Gastrocnemius medialis (tissue), 4 donors: ENCODE measurements around the gene ABCA13. TPM values are rescaled to one million over a fixed set of nuclear protein-coding genes. Genes with fewer than 3 reads are reported as not detected.

Source experiments
- ATAC-seq, 2 donors: fragments of 150-250 bp; one replicate each; pipeline ENCODE4 v1.9.1; 2016
- DNase-seq, 2 donors: peaks; one replicate each; pipeline ENCODE4 v3.0.0-alpha.2; 2019
- H3K27ac ChIP-seq, 4 donors: fragments of 200-600 bp; sonication (generic); 1 replicate in 1 of 4; 2 replicates in 3 of 4; pipeline ENCODE4 v1.5.1; 2016 to 2018; ENCODE audit warnings: mild to moderate bottlenecking in 2 of 4, moderate library complexity in 1 of 4
- H3K27me3 ChIP-seq, 3 donors: fragments of 200-600 bp; sonication (generic) in 2 of 3; 1 replicate in 1 of 3; 2 replicates in 2 of 3; pipeline versions ENCODE4 v1.5.1 to v1.6.0; 2016 to 2019; ENCODE audit warnings: mild to moderate bottlenecking in 1 of 3, moderate library complexity in 1 of 3
- H3K36me3 ChIP-seq, 2 donors: fragments of 200-600 bp; sonication (generic) in 1 of 2; one replicate each; pipeline ENCODE4 v1.5.1; 2017 to 2018
- H3K4me1 ChIP-seq, 2 donors: fragments of 200-600 bp; sonication (generic) in 1 of 2; one replicate each; pipeline ENCODE4 v1.5.1; 2016 to 2017; ENCODE audit warnings: mild to moderate bottlenecking in 2 of 2
- H3K4me3 ChIP-seq, 4 donors: fragments of 200-600 bp; sonication (generic) in 3 of 4; 1 replicate in 1 of 4; 2 replicates in 3 of 4; pipeline ENCODE4 v1.5.1; 2016 to 2019; ENCODE audit warnings: mild to moderate bottlenecking in 2 of 4
- H3K9me3 ChIP-seq, 3 donors: fragments of 200-600 bp; sonication (generic) in 2 of 3; 1 replicate in 1 of 3; 2 replicates in 2 of 3; pipeline ENCODE4 v1.5.1; 2016 to 2019
- POLR2A ChIP-seq, 2 donors: fragments of 450-650 bp; IDR thresholded peaks; one replicate each; pipeline ENCODE4 v1.6.1; 2017; ENCODE audit warnings: antibody characterized with exemption in 2 of 2, mild to moderate bottlenecking in 2 of 2, moderate library complexity in 2 of 2
- in situ Hi-C, 4 donors: fragments of 200-750 bp; cut with MboI; loops; one replicate each; pipeline versions ENCODE4 v1.15.0 to v1.8.0; 2017; ENCODE audit warnings: low sequenced_read_pairs in 4 of 4
- intact Hi-C: fragments of 100-400 bp; cut with DNase I; formaldehyde crosslinking; loops from one replicate; pipeline ENCODE4 v1.15.1; 2023; ENCODE audit warnings: low total_unique reads
- total RNA-seq, 4 donors: library from RNA; depleted of rRNA; stranded (reverse); fragments of >200 nt; gene quantifications; one replicate each; pipeline versions ENCODE4 v1.1.0 to v1.2.3, GENCODE V29; 2016
- TF ChIP-seq, protein P1 (sequence below), 5 experiments: fragments of 450-650 bp in 3 of 5; fragments of 200-600 bp in 2 of 5; sonication (generic) in 2 of 5; IDR thresholded peaks in 4 of 5; conservative IDR thresholded peaks in 1 of 5; 1 replicate in 4 of 5; 2 replicates in 1 of 5; pipeline ENCODE4 v1.5.1; 2016 to 2019; ENCODE audit warnings: antibody characterized with exemption in 5 of 5, mild to moderate bottlenecking in 3 of 5, moderate library complexity in 3 of 5

Gene ABCA13
- total RNA-seq, 4 donors from 2014 or later: 0.03 to 0.10 TPM; not detected in 2

DNA sequence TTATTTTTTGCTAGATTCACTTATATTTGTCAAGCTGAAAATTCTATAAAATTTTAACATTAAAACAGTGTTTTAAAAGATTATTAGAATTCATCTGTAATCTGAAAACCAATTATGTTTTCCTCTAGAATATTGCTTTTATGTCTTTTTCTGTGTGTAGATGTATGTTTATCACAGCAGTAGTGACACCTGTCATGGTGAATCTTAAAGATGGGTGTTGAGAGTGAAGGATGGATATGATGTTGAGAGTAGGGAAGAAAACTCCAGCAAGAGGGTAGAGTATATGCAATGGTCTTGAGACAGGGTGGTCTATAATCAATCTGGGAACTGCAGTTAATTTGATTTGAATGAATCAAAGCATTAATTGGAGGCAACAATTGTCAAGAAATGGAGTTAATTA is 416.2 kb downstream of the ABCA13 start:
- in situ Hi-C loops (no loop called here), intact Hi-C loops (no loop called here)
- no peak for ATAC-seq
- no peaks in the 10 kb centered on the region for H3K9me3 ChIP-seq
- no peaks in the 10 kb centered on the region for H3K4me1 ChIP-seq
- no peaks in the 10 kb centered on the region for H3K36me3 ChIP-seq
- H3K4me3 ChIP-seq: no peak overlapping the region
- H3K27ac ChIP-seq: no peak overlapping the region
- TF ChIP-seq, protein P1, sequence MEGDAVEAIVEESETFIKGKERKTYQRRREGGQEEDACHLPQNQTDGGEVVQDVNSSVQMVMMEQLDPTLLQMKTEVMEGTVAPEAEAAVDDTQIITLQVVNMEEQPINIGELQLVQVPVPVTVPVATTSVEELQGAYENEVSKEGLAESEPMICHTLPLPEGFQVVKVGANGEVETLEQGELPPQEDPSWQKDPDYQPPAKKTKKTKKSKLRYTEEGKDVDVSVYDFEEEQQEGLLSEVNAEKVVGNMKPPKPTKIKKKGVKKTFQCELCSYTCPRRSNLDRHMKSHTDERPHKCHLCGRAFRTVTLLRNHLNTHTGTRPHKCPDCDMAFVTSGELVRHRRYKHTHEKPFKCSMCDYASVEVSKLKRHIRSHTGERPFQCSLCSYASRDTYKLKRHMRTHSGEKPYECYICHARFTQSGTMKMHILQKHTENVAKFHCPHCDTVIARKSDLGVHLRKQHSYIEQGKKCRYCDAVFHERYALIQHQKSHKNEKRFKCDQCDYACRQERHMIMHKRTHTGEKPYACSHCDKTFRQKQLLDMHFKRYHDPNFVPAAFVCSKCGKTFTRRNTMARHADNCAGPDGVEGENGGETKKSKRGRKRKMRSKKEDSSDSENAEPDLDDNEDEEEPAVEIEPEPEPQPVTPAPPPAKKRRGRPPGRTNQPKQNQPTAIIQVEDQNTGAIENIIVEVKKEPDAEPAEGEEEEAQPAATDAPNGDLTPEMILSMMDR (IDR thresholded peaks at IDR 0.05 in 4 of 5, conservative IDR thresholded peaks at IDR 0.05 in 1 of 5): no peak
- no peak for TF ChIP-seq POLR2A (IDR thresholded peaks at IDR 0.05)
- H3K27me3 ChIP-seq: no peaks in the 10 kb centered on the region
- DNase-seq: no peak

DNA sequence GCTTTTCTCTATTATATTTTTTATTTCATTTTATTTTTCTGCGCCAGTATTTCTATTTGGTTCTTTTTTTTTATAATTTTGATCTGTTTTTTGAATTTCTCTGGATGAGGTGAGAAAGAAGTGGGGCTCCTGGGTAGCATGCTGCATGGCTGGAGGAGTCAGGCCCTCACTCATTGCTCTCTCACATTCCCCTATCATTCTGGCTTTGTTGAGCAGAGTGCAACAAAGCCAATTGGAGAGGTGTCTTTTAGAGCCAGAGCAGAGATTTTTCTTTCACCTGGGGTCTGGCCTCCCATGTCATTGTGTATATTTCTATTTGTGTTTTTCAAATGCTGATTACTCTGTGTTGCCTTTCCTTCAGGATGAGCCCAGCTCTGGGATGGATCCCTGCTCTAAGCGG is 423.1 kb downstream of the ABCA13 start:
- intact Hi-C loops: no loop called here
- TF ChIP-seq, protein P1 (IDR thresholded peaks at IDR 0.05 in 4 of 5, conservative IDR thresholded peaks at IDR 0.05 in 1 of 5): no peak
- TF ChIP-seq POLR2A (IDR thresholded peaks at IDR 0.05): no peak
- H3K9me3 ChIP-seq: no peaks in the 10 kb centered on the region
- ATAC-seq (no peak), DNase-seq (no peak)
- no peak overlapping the region for H3K4me3 ChIP-seq
- in situ Hi-C loops: no loop called here
- no peaks in the 10 kb centered on the region for H3K4me1 ChIP-seq
- no peak overlapping the region for H3K27ac ChIP-seq
- H3K27me3 ChIP-seq: no peaks in the 10 kb centered on the region
- H3K36me3 ChIP-seq: no peaks in the 10 kb centered on the region

DNA sequence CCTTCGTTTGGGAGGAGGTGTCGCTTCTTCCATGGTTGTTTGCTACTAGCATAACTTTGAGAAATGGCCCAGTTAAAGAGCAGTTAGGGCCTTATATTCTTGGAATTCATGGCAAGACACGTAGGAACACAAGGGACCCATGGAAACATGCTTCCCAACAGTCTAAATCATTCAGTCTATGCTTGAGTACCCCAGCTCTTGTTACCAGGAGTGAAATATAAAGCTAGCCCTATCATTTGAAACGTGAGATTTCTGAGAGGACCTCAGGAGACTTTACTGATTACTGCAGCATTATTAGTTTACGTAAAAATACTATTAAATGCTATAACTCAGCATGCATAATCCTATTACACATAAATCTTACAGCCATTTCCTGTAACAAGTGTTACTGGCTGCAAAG is 424.5 kb downstream of the ABCA13 start:
- Histone ChIP-seq H3K36me3 (no peaks in the 10 kb centered on the region), H3K9me3 (no peaks in the 10 kb centered on the region), H3K4me3 (no peak overlapping the region), H3K4me1 (no peaks in the 10 kb centered on the region), H3K27ac (no peak overlapping the region), H3K27me3 (no peaks in the 10 kb centered on the region)
- ATAC-seq (no peak), DNase-seq (no peak)
- intact Hi-C loops (no loop called here), in situ Hi-C loops (no loop called here)
- TF ChIP-seq, protein P1 (IDR thresholded peaks at IDR 0.05 in 4 of 5, conservative IDR thresholded peaks at IDR 0.05 in 1 of 5): no peak

DNA sequence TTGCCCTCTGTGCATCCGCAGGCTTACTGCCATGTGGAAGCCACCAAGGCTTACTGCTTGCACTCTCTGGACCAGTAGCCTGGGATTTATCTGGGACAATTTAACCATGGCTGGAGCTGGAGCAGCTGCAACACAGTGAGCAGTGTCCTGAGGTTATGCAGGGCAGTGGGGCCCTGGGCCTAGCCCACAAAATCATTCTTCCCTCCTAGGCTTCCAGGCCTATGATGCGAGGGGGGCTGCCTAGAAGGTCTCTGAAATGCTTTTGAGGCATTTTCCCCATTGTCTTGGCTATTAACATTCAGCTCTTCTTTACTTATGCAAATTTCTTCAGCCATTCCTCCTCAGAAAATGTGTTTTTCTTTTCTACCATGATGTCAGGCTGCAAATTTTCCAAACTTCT is 439.4 kb downstream of the ABCA13 start:
- TF ChIP-seq POLR2A (IDR thresholded peaks at IDR 0.05): no peak
- TF ChIP-seq, protein P1 (IDR thresholded peaks at IDR 0.05 in 4 of 5, conservative IDR thresholded peaks at IDR 0.05 in 1 of 5): no peak
- Histone ChIP-seq H3K27ac (no peak overlapping the region), H3K9me3 (no peaks in the 10 kb centered on the region), H3K4me1 (no peaks in the 10 kb centered on the region), H3K27me3 (no peaks in the 10 kb centered on the region), H3K4me3 (no peak overlapping the region), H3K36me3 (no peaks in the 10 kb centered on the region)
- in situ Hi-C loops (no loop called here), intact Hi-C loops (no loop called here)
- ATAC-seq: no peak
- DNase-seq: no peak

DNA sequence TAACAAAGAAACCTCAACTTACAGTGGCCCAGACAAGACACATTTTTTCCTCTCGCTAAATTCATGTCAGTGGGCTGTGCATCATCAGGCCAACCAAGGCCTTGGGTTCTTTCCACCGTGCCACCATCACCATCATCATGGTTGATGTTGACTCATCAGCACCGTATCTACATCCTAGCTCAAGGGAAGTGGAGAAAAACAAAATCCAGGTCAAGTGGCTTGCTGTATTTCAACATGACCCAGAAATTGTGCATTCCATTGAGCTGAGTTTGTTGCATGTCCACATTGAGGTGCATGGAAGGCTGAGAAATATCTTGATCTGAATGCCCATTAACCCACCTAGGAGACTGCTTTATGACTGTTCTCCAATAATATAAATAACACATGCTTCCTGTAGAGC is 440.7 kb downstream of the ABCA13 start:
- ATAC-seq (no peak), DNase-seq (no peak)
- no peak overlapping the region for H3K27ac ChIP-seq
- no peak for TF ChIP-seq POLR2A (IDR thresholded peaks at IDR 0.05)
- TF ChIP-seq, protein P1 (IDR thresholded peaks at IDR 0.05 in 4 of 5, conservative IDR thresholded peaks at IDR 0.05 in 1 of 5): no peak
- no peak overlapping the region for H3K4me3 ChIP-seq
- in situ Hi-C loops (no loop called here), intact Hi-C loops (no loop called here)
- H3K36me3 ChIP-seq: no peaks in the 10 kb centered on the region
- no peaks in the 10 kb centered on the region for H3K9me3 ChIP-seq
- no peaks in the 10 kb centered on the region for H3K4me1 ChIP-seq
- H3K27me3 ChIP-seq: no peaks in the 10 kb centered on the region
